Measurements from ENCODE around the gene ZMYND8.

Gene ZMYND8

GRCh38 chr20:47224300-47224791, 132.2 kb downstream of the ZMYND8 start:
- Histone ChIP-seq H3K4me3 (ENCODE audit: low read length) (no peak overlapping the region), H3K36me3 (ENCODE audit: control insufficient read depth, insufficient read depth, low read length) (peaks cover 20% of the 10 kb centered on the region), H3K4me1 (ENCODE audit: control insufficient read depth, insufficient read depth, low read length) (no peaks in the 10 kb centered on the region), H3K27me3 (ENCODE audit: control insufficient read depth, insufficient read depth, low read length) (no peaks in the 10 kb centered on the region), H3K9ac (ENCODE audit: low read length) (no peak overlapping the region), H3K9me3 (ENCODE audit: control insufficient read depth, low read length) (no peaks in the 10 kb centered on the region)

- Histone ChIP-seq H3K4me3 (ENCODE audit: low read length) (no peak overlapping the region), H3K9ac (ENCODE audit: low read length) (no peak overlapping the region), H3K4me1 (ENCODE audit: control insufficient read depth, insufficient read depth, low read length) (no peaks in the 10 kb centered on the region), H3K27me3 (ENCODE audit: control insufficient read depth, insufficient read depth, low read length) (no peaks in the 10 kb centered on the region), H3K9me3 (ENCODE audit: control insufficient read depth, low read length) (no peaks in the 10 kb centered on the region), H3K36me3 (ENCODE audit: control insufficient read depth, insufficient read depth, low read length) (peaks cover 20% of the 10 kb centered on the region)
These were observed 132.6 kb downstream of the ZMYND8 start for GRCh38 chr20:47223896-47224295.

- no peak overlapping the region for H3K4me3 ChIP-seq (ENCODE audit: low read length)
- H3K9me3 ChIP-seq (ENCODE audit: control insufficient read depth, low read length) = no peaks in the 10 kb centered on the region
- H3K27me3 ChIP-seq (ENCODE audit: control insufficient read depth, insufficient read depth, low read length) = no peaks in the 10 kb centered on the region
- no peak overlapping the region for H3K9ac ChIP-seq (ENCODE audit: low read length)
- H3K4me1 ChIP-seq (ENCODE audit: control insufficient read depth, insufficient read depth, low read length) = no peaks in the 10 kb centered on the region
- H3K36me3 ChIP-seq (ENCODE audit: control insufficient read depth, insufficient read depth, low read length) = peaks cover 20% of the 10 kb centered on the region
These were observed 133.9 kb downstream of the ZMYND8 start for GRCh38 chr20:47222468-47223119.

GRCh38 chr20:47221036-47221625, 135.4 kb downstream of the ZMYND8 start:
- H3K9me3 ChIP-seq (ENCODE audit: control insufficient read depth, low read length) = no peaks in the 10 kb centered on the region
- no peak overlapping the region for H3K4me3 ChIP-seq (ENCODE audit: low read length)
- H3K36me3 ChIP-seq (ENCODE audit: control insufficient read depth, insufficient read depth, low read length) = peaks cover 20% of the 10 kb centered on the region
- no peaks in the 10 kb centered on the region for H3K27me3 ChIP-seq (ENCODE audit: control insufficient read depth, insufficient read depth, low read length)
- H3K4me1 ChIP-seq (ENCODE audit: control insufficient read depth, insufficient read depth, low read length) = no peaks in the 10 kb centered on the region
- no peak overlapping the region for H3K9ac ChIP-seq (ENCODE audit: low read length)

- H3K4me1 ChIP-seq (ENCODE audit: control insufficient read depth, insufficient read depth, low read length) = no peaks in the 10 kb centered on the region
- H3K4me3 ChIP-seq (ENCODE audit: low read length) = no peak overlapping the region
- no peaks in the 10 kb centered on the region for H3K9me3 ChIP-seq (ENCODE audit: control insufficient read depth, low read length)
- H3K9ac ChIP-seq (ENCODE audit: low read length) = no peak overlapping the region
- H3K27me3 ChIP-seq (ENCODE audit: control insufficient read depth, insufficient read depth, low read length) = no peaks in the 10 kb centered on the region
- peaks cover 20% of the 10 kb centered on the region for H3K36me3 ChIP-seq (ENCODE audit: control insufficient read depth, insufficient read depth, low read length)
These were observed 136.3 kb downstream of the ZMYND8 start for GRCh38 chr20:47220161-47220582.

- no peak overlapping the region for H3K4me3 ChIP-seq (ENCODE audit: low read length)
- H3K9ac ChIP-seq (ENCODE audit: low read length) = no peak overlapping the region
- no peaks in the 10 kb centered on the region for H3K27me3 ChIP-seq (ENCODE audit: control insufficient read depth, insufficient read depth, low read length)
- peaks cover 14% of the 10 kb centered on the region for H3K36me3 ChIP-seq (ENCODE audit: control insufficient read depth, insufficient read depth, low read length)
- no peaks in the 10 kb centered on the region for H3K9me3 ChIP-seq (ENCODE audit: control insufficient read depth, low read length)
- no peaks in the 10 kb centered on the region for H3K4me1 ChIP-seq (ENCODE audit: control insufficient read depth, insufficient read depth, low read length)
These were observed 138.7 kb downstream of the ZMYND8 start for GRCh38 chr20:47217482-47218446.

GRCh38 chr20:47216819-47217410, 139.6 kb downstream of the ZMYND8 start:
- Histone ChIP-seq H3K27me3 (ENCODE audit: control insufficient read depth, insufficient read depth, low read length) (no peaks in the 10 kb centered on the region), H3K4me3 (ENCODE audit: low read length) (no peak overlapping the region), H3K9me3 (ENCODE audit: control insufficient read depth, low read length) (no peaks in the 10 kb centered on the region), H3K36me3 (ENCODE audit: control insufficient read depth, insufficient read depth, low read length) (peaks cover 18% of the 10 kb centered on the region), H3K4me1 (ENCODE audit: control insufficient read depth, insufficient read depth, low read length) (no peaks in the 10 kb centered on the region), H3K9ac (ENCODE audit: low read length) (no peak overlapping the region)

- H3K36me3 ChIP-seq (ENCODE audit: control insufficient read depth, insufficient read depth, low read length) = peaks cover 20% of the 10 kb centered on the region
- no peaks in the 10 kb centered on the region for H3K9me3 ChIP-seq (ENCODE audit: control insufficient read depth, low read length)
- no peaks in the 10 kb centered on the region for H3K4me1 ChIP-seq (ENCODE audit: control insufficient read depth, insufficient read depth, low read length)
- H3K27me3 ChIP-seq (ENCODE audit: control insufficient read depth, insufficient read depth, low read length) = no peaks in the 10 kb centered on the region
- H3K9ac ChIP-seq (ENCODE audit: low read length) = no peak overlapping the region
- no peak overlapping the region for H3K4me3 ChIP-seq (ENCODE audit: low read length)
These were observed 140.7 kb downstream of the ZMYND8 start for GRCh38 chr20:47215653-47216397.

GRCh38 chr20:47213966-47214365, 142.5 kb downstream of the ZMYND8 start:
- no peaks in the 10 kb centered on the region for H3K27me3 ChIP-seq (ENCODE audit: control insufficient read depth, insufficient read depth, low read length)
- no peak overlapping the region for H3K4me3 ChIP-seq (ENCODE audit: low read length)
- peaks cover 12% of the 10 kb centered on the region for H3K36me3 ChIP-seq (ENCODE audit: control insufficient read depth, insufficient read depth, low read length)
- no peak overlapping the region for H3K9ac ChIP-seq (ENCODE audit: low read length)
- H3K4me1 ChIP-seq (ENCODE audit: control insufficient read depth, insufficient read depth, low read length) = no peaks in the 10 kb centered on the region
- H3K9me3 ChIP-seq (ENCODE audit: control insufficient read depth, low read length) = no peaks in the 10 kb centered on the region

- Histone ChIP-seq H3K4me1 (ENCODE audit: control insufficient read depth, insufficient read depth, low read length) (no peaks in the 10 kb centered on the region), H3K4me3 (ENCODE audit: low read length) (no peak overlapping the region), H3K36me3 (ENCODE audit: control insufficient read depth, insufficient read depth, low read length) (peaks cover 12% of the 10 kb centered on the region), H3K9me3 (ENCODE audit: control insufficient read depth, low read length) (no peaks in the 10 kb centered on the region), H3K27me3 (ENCODE audit: control insufficient read depth, insufficient read depth, low read length) (no peaks in the 10 kb centered on the region), H3K9ac (ENCODE audit: low read length) (no peak overlapping the region)
These were observed 143.8 kb downstream of the ZMYND8 start for GRCh38 chr20:47212606-47213207.

- Histone ChIP-seq H3K9me3 (ENCODE audit: control insufficient read depth, low read length) (no peaks in the 10 kb centered on the region), H3K4me3 (ENCODE audit: low read length) (no peak overlapping the region), H3K9ac (ENCODE audit: low read length) (no peak overlapping the region), H3K27me3 (ENCODE audit: control insufficient read depth, insufficient read depth, low read length) (no peaks in the 10 kb centered on the region), H3K4me1 (ENCODE audit: control insufficient read depth, insufficient read depth, low read length) (no peaks in the 10 kb centered on the region), H3K36me3 (ENCODE audit: control insufficient read depth, insufficient read depth, low read length) (peaks cover 12% of the 10 kb centered on the region)
These were observed 145.5 kb downstream of the ZMYND8 start for GRCh38 chr20:47211036-47211435.
